CD4-positive, alpha-beta T cell treated with Interleukin-17A for 1 hour (primary cell): ENCODE measurements around the gene IRF2.

Source experiments
- DNase-seq: peaks from one replicate; pipeline ENCODE4 v3.0.0-alpha.2; 2020

The IRF2 gene

DNA sequence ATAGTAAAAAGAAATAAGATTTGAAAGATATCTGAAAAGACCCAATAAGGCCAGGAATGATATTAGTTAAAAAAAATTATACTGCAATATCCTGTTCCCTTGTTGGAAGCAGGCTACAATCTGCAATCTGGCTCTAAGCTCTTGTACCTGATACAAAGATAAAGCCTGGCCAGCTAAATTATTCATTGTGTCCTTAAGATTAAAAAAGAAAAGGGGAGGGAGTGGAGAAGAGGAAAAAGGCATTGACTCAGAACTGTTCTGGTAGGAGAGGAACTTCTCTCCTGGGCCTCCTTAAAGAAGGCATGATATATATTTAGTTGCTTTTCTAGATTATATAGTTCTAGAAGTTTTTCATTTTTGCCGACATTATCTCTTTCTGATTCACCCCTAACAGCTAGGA lies 46.7 kb downstream of the IRF2 start:
- no peak for DNase-seq

GRCh38 chr4:184427093-184427492 lies 47.3 kb downstream of the IRF2 start:
- DNase-seq: no peak

DNA sequence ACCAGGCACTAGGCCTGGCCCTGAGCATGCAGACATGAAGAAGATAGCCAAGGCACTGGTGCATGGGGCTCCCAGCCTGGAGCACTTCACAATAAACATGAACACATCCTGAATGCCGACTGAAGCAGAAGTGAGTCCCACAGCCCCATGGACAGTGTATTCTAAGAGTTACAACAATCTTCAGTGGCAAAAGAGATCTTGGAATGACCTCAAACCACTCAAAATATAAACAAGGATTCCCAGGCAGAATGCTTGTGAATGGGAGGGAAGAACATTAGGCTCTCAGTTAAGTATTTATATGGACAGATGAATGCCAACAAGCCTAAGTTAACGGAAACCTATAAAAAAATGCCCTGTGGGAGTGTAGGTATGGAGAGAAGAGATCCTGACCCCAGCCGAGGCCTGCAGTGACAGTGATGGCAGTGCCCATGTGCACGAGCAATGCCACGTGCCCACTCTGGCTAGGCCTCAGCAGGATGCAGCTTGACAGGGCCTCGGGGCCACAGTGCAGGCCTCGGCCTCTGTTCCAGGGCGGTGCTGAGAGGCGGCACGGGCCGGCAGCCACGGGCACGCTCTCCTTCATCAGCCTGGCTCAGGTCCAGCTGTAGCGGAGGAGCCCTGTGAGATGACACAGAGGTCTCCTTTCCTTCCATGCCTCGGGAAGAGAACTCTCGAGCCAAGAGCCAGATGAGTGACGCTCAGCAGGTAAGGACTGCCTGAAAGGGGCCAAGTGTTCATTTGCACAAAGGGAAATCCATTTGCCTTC lies 49.2 kb downstream of the IRF2 start:
- no peak for DNase-seq

GRCh38 chr4:184424279-184424678 lies 50.1 kb downstream of the IRF2 start:
- DNase-seq: no peak

- DNase-seq: no peak
These were observed 51.2 kb downstream of the IRF2 start for GRCh38 chr4:184423003-184423686.

- no peak for DNase-seq
These were observed 52.0 kb downstream of the IRF2 start for GRCh38 chr4:184422378-184422777.

- peak; percentile 32 for DNase-seq
These were observed 52.7 kb downstream of the IRF2 start for GRCh38 chr4:184421533-184422155.

- peak; percentile 51 for DNase-seq
These were observed 53.4 kb downstream of the IRF2 start for GRCh38 chr4:184420881-184421416.

GRCh38 chr4:184420402-184420801 lies 53.9 kb downstream of the IRF2 start:
- DNase-seq: peak; percentile 24

GRCh38 chr4:184419976-184420375 lies 54.4 kb downstream of the IRF2 start:
- DNase-seq: peak; percentile 22

- peak; percentile 55 for DNase-seq
These were observed 56.4 kb downstream of the IRF2 start for GRCh38 chr4:184417802-184418511.

DNA sequence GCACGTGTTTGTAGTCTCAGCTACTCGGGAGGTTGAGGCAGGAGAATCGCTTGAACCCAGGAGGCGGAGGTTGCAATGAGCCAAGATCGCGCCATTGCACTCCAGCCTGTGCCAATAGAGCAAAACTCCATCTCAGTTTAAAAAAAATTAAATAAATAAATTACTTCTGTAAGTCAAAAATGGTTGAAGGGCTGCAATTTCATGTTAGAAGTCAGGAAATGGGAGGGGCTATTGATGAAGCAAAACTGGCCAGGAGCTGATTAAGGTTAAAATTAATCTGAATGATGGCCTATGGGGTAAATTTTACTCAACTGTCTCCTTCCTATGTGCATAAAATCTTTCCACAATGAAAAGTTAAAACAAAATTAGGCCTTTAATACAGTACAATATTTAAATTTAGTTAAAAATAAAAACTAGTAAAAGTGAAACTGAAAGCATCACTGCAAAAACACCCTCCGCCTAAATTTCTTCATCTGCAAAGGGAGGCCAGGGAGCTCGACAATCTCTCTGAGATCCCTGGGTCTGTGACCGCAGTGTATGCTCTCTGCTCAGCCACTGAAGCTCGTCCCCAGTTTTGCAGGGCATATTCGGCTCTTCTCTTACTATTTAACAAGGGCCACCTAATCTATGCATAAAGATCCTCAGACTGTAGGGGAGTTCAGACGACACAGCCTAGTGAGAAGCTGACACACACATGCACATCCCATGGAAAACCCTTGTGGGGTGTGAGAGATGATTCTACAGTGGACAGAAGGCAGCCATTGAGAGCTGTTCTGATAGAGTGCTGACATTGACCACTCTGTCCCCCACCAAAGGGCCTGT lies 57.2 kb downstream of the IRF2 start:
- DNase-seq: peak; percentile 66

- DNase-seq: no peak
These were observed 59.3 kb downstream of the IRF2 start for GRCh38 chr4:184415071-184415470.

DNA sequence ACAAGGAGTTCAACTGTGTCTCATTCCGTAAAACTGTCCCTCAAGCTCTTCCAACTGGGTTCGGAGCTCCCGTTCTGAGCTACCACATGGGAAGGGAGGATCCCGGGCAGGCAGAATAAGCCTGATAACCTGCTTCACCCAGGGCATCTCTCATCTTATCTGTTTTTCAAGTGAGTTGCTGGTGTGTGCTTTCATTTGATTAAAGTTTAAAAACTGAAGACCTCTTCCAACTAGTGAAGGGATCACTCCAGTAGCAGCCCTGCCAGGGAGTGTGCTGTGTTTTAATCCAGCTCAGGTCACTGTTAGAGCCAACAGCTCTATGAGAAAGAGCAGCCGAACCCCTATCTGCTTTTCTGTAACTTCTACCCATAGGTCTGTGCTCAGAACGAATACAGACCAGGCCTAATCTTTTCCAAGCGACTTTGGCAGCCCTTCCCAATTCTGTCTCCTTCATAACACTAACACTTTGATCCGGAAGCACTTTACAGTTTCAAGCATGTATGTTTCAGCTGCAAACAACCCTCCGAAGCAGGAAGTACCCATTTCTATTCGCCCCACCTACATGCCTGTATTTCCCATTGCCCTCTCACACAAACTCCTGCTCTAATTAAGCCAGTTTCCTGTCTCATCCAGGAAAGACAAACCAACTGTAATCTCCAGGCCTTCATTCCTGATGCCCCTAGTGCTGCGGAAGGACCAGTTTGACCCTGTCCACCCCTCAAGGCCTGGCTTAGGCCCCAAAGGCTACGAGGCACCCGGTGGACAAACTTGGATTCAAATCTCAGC lies 60.9 kb downstream of the IRF2 start:
- DNase-seq: no peak

- DNase-seq: no peak
These were observed 63.6 kb downstream of the IRF2 start for GRCh38 chr4:184410748-184411147.

- peak; percentile 46 for DNase-seq
These were observed 64.2 kb downstream of the IRF2 start for GRCh38 chr4:184409911-184410692.

DNA sequence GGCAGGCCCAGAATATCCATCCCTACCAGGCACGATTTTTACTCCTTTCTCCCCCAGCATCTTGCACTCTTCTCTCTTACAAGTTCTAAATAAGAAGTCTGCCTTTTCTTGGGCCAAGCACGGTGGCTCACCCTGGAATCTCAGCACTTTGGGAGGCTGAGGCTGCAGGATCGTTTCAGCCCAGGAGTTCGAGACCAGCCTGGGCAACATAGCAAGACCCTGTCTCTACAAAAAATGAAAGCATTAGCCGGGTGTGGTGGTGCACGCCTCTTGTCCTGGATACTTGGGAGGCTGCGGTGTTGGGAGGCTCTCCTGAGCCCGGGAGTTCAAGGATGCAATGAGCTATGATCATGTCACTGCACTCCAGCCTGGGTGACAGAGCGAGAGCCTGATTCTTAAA lies 64.8 kb downstream of the IRF2 start:
- DNase-seq: no peak

DNA sequence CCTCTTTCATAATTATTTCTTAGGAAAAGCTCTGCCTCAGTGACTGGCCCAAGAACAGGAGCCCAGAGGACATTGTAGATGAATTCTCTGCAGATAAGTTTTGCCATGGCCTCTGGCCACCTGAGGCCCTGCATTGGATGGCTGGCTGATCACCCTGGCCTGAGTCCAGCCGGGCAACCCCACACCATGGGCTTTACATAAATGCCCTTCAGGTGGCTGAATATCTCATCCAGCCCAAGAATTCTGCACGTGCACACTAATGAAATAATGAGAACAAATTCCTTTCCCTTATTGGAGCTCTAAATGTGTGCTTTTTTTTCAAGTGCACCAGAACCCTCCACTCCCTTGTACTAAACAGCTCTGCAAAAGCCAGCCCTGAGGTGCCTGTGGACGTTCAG lies 65.7 kb downstream of the IRF2 start:
- no peak for DNase-seq

DNA sequence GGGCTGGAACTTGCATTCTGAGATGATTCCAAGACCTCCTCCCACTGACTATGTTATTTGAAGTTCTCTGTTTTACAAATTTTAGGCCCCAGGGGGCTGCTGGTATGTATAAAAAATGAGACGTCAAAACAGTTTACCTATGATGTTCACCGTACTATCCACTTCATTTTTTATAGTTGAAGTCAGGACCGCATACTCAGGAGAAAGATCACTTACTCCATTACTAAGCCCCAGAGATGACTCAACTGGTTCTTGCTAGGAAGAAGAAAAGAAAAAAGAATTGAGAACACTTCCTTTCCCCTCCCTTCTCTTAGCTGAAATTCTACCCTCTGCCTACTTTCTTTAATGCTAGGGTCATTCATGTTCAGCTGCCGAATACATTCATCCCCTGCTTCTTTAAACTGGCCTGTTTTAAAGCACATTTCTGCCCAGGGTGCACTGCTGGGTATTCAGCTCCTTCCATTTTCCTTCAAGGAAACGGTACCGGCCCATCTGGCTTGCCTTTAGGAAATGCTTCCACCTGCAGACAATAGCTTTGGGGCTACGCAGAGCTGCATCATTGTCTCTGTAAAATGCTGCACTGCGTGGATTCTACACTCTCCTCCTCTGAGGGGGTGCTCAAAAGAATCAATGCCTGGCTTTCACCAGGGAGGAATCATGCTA lies 66.2 kb downstream of the IRF2 start:
- DNase-seq: no peak

- DNase-seq: no peak
These were observed 67.4 kb downstream of the IRF2 start for GRCh38 chr4:184406958-184407391.
